Vagina (tissue), 2 donors: ENCODE measurements around the gene GAB2.

Experiments
- CTCF ChIP-seq, 3 experiments: fragments of 450-650 bp in 2 of 3; fragments of 200-600 bp in 1 of 3; sonication (generic) in 1 of 3; IDR thresholded peaks; one replicate each; pipeline ENCODE4 v1.5.1; 2017 to 2019; ENCODE audit warnings: antibody characterized with exemption in 3 of 3, mild to moderate bottlenecking in 2 of 3, moderate library complexity in 2 of 3
- POLR2A ChIP-seq, 2 donors: fragments of 450-650 bp; IDR thresholded peaks; one replicate each; pipeline ENCODE4 v1.6.1; 2017; ENCODE audit warnings: antibody characterized with exemption in 2 of 2, mild to moderate bottlenecking in 2 of 2, moderate library complexity in 2 of 2
- POLR2AphosphoS5 ChIP-seq, 2 donors: sonication (generic); formaldehyde crosslinking; IDR thresholded peaks; one replicate each; pipeline ENCODE4 v1.9.0; 2017; ENCODE audit warnings: antibody characterized with exemption in 2 of 2, mild to moderate bottlenecking in 2 of 2, low read depth in 1 of 2; ENCODE audit not compliant: insufficient read depth in 1 of 2

GRCh38 chr11:78171951-78172350 lies 245.7 kb downstream of the GAB2 start:
- TF ChIP-seq CTCF (IDR thresholded peaks at IDR 0.05) (no peak), POLR2A (IDR thresholded peaks at IDR 0.05) (no peak), POLR2AphosphoS5 (IDR thresholded peaks at IDR 0.05; ENCODE audit: insufficient read depth in 1 of 2, low read depth in 1 of 2) (no peak)
